ENCODE measurements around the gene MAF. TPM values are rescaled to one million over a fixed set of nuclear protein-coding genes. Genes with fewer than 3 reads are reported as not detected.

The MAF gene
- total RNA-seq, 4 donors from 2014 or later = 24.8 to 52.0 (median 33.6) TPM

GRCh38 chr16:79627092-79627491, 26.6 kb upstream of the MAF start:
- TF ChIP-seq, protein P1, sequence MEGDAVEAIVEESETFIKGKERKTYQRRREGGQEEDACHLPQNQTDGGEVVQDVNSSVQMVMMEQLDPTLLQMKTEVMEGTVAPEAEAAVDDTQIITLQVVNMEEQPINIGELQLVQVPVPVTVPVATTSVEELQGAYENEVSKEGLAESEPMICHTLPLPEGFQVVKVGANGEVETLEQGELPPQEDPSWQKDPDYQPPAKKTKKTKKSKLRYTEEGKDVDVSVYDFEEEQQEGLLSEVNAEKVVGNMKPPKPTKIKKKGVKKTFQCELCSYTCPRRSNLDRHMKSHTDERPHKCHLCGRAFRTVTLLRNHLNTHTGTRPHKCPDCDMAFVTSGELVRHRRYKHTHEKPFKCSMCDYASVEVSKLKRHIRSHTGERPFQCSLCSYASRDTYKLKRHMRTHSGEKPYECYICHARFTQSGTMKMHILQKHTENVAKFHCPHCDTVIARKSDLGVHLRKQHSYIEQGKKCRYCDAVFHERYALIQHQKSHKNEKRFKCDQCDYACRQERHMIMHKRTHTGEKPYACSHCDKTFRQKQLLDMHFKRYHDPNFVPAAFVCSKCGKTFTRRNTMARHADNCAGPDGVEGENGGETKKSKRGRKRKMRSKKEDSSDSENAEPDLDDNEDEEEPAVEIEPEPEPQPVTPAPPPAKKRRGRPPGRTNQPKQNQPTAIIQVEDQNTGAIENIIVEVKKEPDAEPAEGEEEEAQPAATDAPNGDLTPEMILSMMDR (IDR thresholded peaks at IDR 0.05) = no peak
- no peak for TF ChIP-seq POLR2A (IDR thresholded peaks at IDR 0.05)
- ATAC-seq = no peak
- Histone ChIP-seq H3K9me3 (no peaks in the 10 kb centered on the region), H3K4me3 (no peak overlapping the region), H3K27me3 (peaks cover 24% of the 10 kb centered on the region), H3K36me3 (no peaks in the 10 kb centered on the region), H3K27ac (no peak overlapping the region), H3K4me1 (no peaks in the 10 kb centered on the region)
- 88 to 90% methylated on average over 2 of the region's 2 CpGs for WGBS, 2 donors (ENCODE audit: low coverage in 1 of 2)

DNA sequence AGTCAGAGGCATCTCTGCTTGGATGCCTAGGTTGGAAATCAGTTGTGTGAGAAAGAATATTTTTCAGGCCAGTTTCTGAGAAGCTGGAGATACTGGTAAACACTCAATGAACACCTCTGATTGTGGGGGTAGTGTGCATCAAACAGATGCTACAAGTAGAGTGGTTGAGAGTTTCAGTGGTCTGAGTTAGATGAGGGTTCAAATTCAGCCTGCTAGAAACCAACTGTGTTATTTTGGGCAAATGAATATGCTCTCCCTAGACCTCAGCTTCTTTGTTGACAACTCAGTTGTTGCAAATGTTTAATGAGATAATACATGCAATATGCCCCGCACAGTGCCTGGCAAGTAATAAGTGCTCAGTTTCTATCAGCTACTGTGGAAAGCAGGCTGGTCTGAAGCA, 25.2 kb upstream of the MAF start:
- H3K4me3 ChIP-seq = no peak overlapping the region
- no peaks in the 10 kb centered on the region for H3K4me1 ChIP-seq
- H3K9me3 ChIP-seq = no peaks in the 10 kb centered on the region
- ATAC-seq = no peak
- no CpG with 5 or more reads among the region's 1 CpG for WGBS, 2 donors (ENCODE audit: low coverage in 1 of 2)
- H3K27me3 ChIP-seq = peaks cover 24% of the 10 kb centered on the region
- H3K27ac ChIP-seq = no peak overlapping the region
- H3K36me3 ChIP-seq = no peaks in the 10 kb centered on the region
- TF ChIP-seq POLR2AphosphoS5 (IDR thresholded peaks at IDR 0.05) (no peak), EP300 (IDR thresholded peaks at IDR 0.05) (no peak), POLR2A (IDR thresholded peaks at IDR 0.05) (no peak)
- TF ChIP-seq, protein P1 (IDR thresholded peaks at IDR 0.05) = no peak

- H3K9me3 ChIP-seq = no peaks in the 10 kb centered on the region
- no peaks in the 10 kb centered on the region for H3K36me3 ChIP-seq
- WGBS, 2 donors (ENCODE audit: low coverage in 1 of 2) = 50 to 60% methylated on average over 1 to 2 of the region's 2 CpGs
- H3K27me3 ChIP-seq = peaks cover 24% of the 10 kb centered on the region
- ATAC-seq = no peak
- no peaks in the 10 kb centered on the region for H3K4me1 ChIP-seq
- H3K27ac ChIP-seq = no peak overlapping the region
- TF ChIP-seq POLR2A (IDR thresholded peaks at IDR 0.05) = no peak
- TF ChIP-seq, protein P1 (IDR thresholded peaks at IDR 0.05) = no peak
- no peak overlapping the region for H3K4me3 ChIP-seq
Observed at GRCh38 chr16:79623824-79624223, 23.3 kb upstream of the MAF start.

GRCh38 chr16:79623062-79623461, 22.5 kb upstream of the MAF start:
- no peaks in the 10 kb centered on the region for H3K9me3 ChIP-seq
- no peak overlapping the region for H3K4me3 ChIP-seq
- TF ChIP-seq, protein P1 (IDR thresholded peaks at IDR 0.05) = no peak
- TF ChIP-seq POLR2AphosphoS5 (IDR thresholded peaks at IDR 0.05) (no peak), EP300 (IDR thresholded peaks at IDR 0.05) (no peak), POLR2A (IDR thresholded peaks at IDR 0.05) (no peak)
- H3K27me3 ChIP-seq = peaks cover 24% of the 10 kb centered on the region
- H3K4me1 ChIP-seq = no peaks in the 10 kb centered on the region
- ATAC-seq = no peak
- no peak overlapping the region for H3K27ac ChIP-seq
- H3K36me3 ChIP-seq = no peaks in the 10 kb centered on the region
- 58 to 83% methylated on average over 2 to 7 of the region's 9 CpGs for WGBS, 2 donors (ENCODE audit: low coverage in 1 of 2)

DNA sequence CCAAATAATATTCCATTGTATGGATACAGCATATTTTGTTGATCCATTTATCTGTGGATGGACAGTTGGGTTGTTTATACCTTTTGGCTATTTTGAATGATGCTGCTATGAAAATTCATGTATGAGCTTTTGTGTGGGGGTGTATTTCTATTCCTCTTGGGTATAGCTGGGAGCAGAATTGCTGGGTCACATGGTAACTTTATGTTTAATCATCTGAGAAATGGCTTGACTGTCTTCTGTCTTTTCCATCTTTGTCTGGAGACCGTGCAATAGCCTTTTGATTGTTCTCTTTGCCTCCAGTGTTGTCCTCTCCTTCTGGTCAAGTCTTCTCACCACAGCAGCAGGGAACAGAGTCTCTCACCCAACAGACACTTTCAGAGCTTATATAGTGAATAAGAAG, 20.5 kb upstream of the MAF start:
- H3K36me3 ChIP-seq = no peaks in the 10 kb centered on the region
- H3K9me3 ChIP-seq = no peaks in the 10 kb centered on the region
- H3K4me3 ChIP-seq = no peak overlapping the region
- peaks cover 21% of the 10 kb centered on the region for H3K27me3 ChIP-seq
- no peak overlapping the region for H3K27ac ChIP-seq
- ATAC-seq = no peak
- H3K4me1 ChIP-seq = no peaks in the 10 kb centered on the region
- WGBS, 2 donors (ENCODE audit: low coverage in 1 of 2) = 75 to 82% methylated on average over 1 of the region's 1 CpG
- TF ChIP-seq POLR2AphosphoS5 (IDR thresholded peaks at IDR 0.05) = no peak
- no peak for TF ChIP-seq POLR2A (IDR thresholded peaks at IDR 0.05)
- TF ChIP-seq, protein P1 (IDR thresholded peaks at IDR 0.05) = no peak
- TF ChIP-seq EP300 (IDR thresholded peaks at IDR 0.05) = no peak

Data from gastroesophageal sphincter (tissue), 4 donors.